K562 (cell line): ENCODE measurements around the gene PIGH. TPM values are rescaled to one million over a fixed set of nuclear protein-coding genes. Genes with fewer than 3 reads are reported as not detected.

ENCODE experiments used
- ATAC-seq: fragments of 200-7000 bp; cut with Tn5 transposase; 3 replicates; pipeline ENCODE4 v1.9.1; 2020; ENCODE audit warnings: moderate library complexity
- BruUV-seq: library from RNA; stranded (reverse); fragments of 400-500 nt; replicated peaks from 2 replicates; lab custom pipeline; 2021; lab: Mats Ljungman, UMichigan
- CTCF ChIA-PET: fragments of 300-600 bp; formaldehyde crosslinking; extraction: SDS; loops from one replicate; lab custom pipeline; 2021; ENCODE audit warnings: low intra/inter-chr PET ratio; lab: Yijun Ruan, JAX
- POLR2A ChIA-PET: fragments of 300-600, 350-650 bp; sonication (Branson Sonifier 250); formaldehyde crosslinking; extraction: SDS; loops from one replicate; lab custom pipeline; 2021; ENCODE audit warnings: antibody characterized with exemption, inconsistent platforms; lab: Yijun Ruan, JAX
- DNase-seq, 4 experiments: peaks; one replicate each; pipeline versions ENCODE4 v3.0.0 to v3.0.0-alpha.2; 2011 to 2018; ENCODE audit warnings: low spot score in 3 of 4, mixed read lengths in 3 of 4; ENCODE audit errors: extremely low read depth in 1 of 4
- FAIRE-seq: peaks from 2 replicates; lab custom pipeline; 2011; peaks lifted over from hg19 to GRCh38; lab: Jason Lieb, UNC
- H2AFZ ChIP-seq: 2 replicates; pipeline ENCODE4 v1.6.0; 2011; ENCODE audit warnings: low read depth, low read length, control low read depth, inconsistent platforms
- H3K27ac ChIP-seq: fragments of 200-600 bp; 3 replicates; pipeline ENCODE4 v1.8.0; 2011; ENCODE audit warnings: low read depth, mild to moderate bottlenecking, control low read depth, inconsistent platforms, low read length, moderate library complexity, mixed read lengths; ENCODE audit errors: extremely low read depth
- H3K27me3 ChIP-seq, 2 experiments: fragments of 300-600 bp in 1 of 2; 2 replicates in 1 of 2; 3 replicates in 1 of 2; pipeline versions ENCODE4 v1.6.0 to v1.8.0; 2011; ENCODE audit warnings: inconsistent platforms in 2 of 2, low read length in 2 of 2, mild to moderate bottlenecking in 1 of 2, mixed read lengths in 1 of 2, moderate library complexity in 1 of 2; ENCODE audit not compliant: control insufficient read depth in 2 of 2, insufficient read depth in 2 of 2
- H3K36me3 ChIP-seq: fragments of 300-600 bp; 3 replicates; pipeline ENCODE4 v1.8.0; 2011; ENCODE audit warnings: mild to moderate bottlenecking, low read length, inconsistent platforms; ENCODE audit not compliant: control insufficient read depth, insufficient read depth
- H3K4me1 ChIP-seq, 2 experiments: fragments of 200-600 bp in 1 of 2; replicated peaks in 1 of 2; 2 replicates in 1 of 2; 3 replicates in 1 of 2; pipeline versions ENCODE4 v1.5.1 to v1.8.0; 2011; ENCODE audit warnings: inconsistent platforms in 2 of 2, low read length in 2 of 2, mild to moderate bottlenecking in 1 of 2, mixed read lengths in 1 of 2, moderate library complexity in 1 of 2; ENCODE audit not compliant: control insufficient read depth in 2 of 2, insufficient read depth in 2 of 2
- H3K4me2 ChIP-seq: 2 replicates; pipeline ENCODE4 v1.6.1; 2011; ENCODE audit warnings: low read length, control low read depth, inconsistent platforms, mixed read lengths; ENCODE audit not compliant: insufficient read depth
- H3K4me3 ChIP-seq: fragments of 200-600 bp; sonication (generic), shearing (Covaris generic); 2 replicates; pipeline ENCODE4 v1.5.1; 2016; ENCODE audit warnings: control low read depth, inconsistent platforms
- H3K79me2 ChIP-seq: fragments of 200-600 bp; 3 replicates; pipeline ENCODE4 v1.8.0; 2011; ENCODE audit warnings: low read length, inconsistent platforms; ENCODE audit not compliant: control insufficient read depth, insufficient read depth
- H3K9ac ChIP-seq, 2 experiments: 2 replicates each; pipeline versions ENCODE4 v1.6.0 to v1.6.1; 2011; ENCODE audit warnings: low read depth in 2 of 2, low read length in 2 of 2, control low read depth in 1 of 2, inconsistent platforms in 1 of 2, mild to moderate bottlenecking in 1 of 2, mixed read lengths in 1 of 2; ENCODE audit not compliant: insufficient read depth in 1 of 2
- H3K9me1 ChIP-seq: one replicate; pipeline ENCODE4 v1.6.0; 2011; ENCODE audit warnings: inconsistent platforms, mild to moderate bottlenecking, low read length, moderate library complexity; ENCODE audit not compliant: control insufficient read depth, insufficient read depth
- H3K9me3 ChIP-seq: replicated peaks from 2 replicates; pipeline ENCODE4 v1.5.1; 2011; ENCODE audit warnings: low read depth, low read length, inconsistent platforms; ENCODE audit not compliant: control insufficient read depth, insufficient read depth
- H4K20me1 ChIP-seq: replicated peaks from 2 replicates; pipeline ENCODE4 v1.6.1; 2011; ENCODE audit warnings: low read length, inconsistent platforms, mixed read lengths; ENCODE audit not compliant: control insufficient read depth, insufficient read depth
- C11orf30 ChIP-seq: fragments of 450-650 bp; IDR thresholded peaks from 2 replicates; pipeline ENCODE4 v1.6.1; 2016; ENCODE audit warnings: low read depth, mild to moderate bottlenecking
- MAFF ChIP-seq: IDR thresholded peaks from 2 replicates; pipeline ENCODE4 v1.6.1; 2012; ENCODE audit warnings: low read length, improper control_type of control experiment
- MAFG ChIP-seq: fragments of 450-650 bp; conservative IDR thresholded peaks from 2 replicates; pipeline ENCODE4 v1.6.1; 2016; ENCODE audit warnings: missing genetic modification characterization, missing compliant biosample characterization
- PCBP1 ChIP-seq: fragments of 200-400 bp; formaldehyde crosslinking; IDR thresholded peaks from 2 replicates; pipeline ENCODE4 v1.6.1; 2018; ENCODE audit warnings: mild to moderate bottlenecking, low read depth, low read length; ENCODE audit not compliant: poor library complexity, severe bottlenecking
- ZNF165 ChIP-seq: fragments of 250-450 bp; sonication (Bioruptor Pico); IDR thresholded peaks from 2 replicates; pipeline ENCODE4 v1.4.0; 2020; ENCODE audit warnings: borderline replicate concordance
- ZNF316 ChIP-seq: fragments of 450-650 bp; IDR thresholded peaks from 2 replicates; pipeline ENCODE4 v1.6.1; 2016
- WGBS: fragments of 100-300 bp; shearing (Covaris generic); methylation state at CpG from one replicate; pipeline ENCODE4 v1.1.6; 2016; ENCODE audit warnings: low coverage, mixed read lengths; ENCODE audit not compliant: insufficient coverage; ENCODE audit errors: missing lambda C conversion rate; 5-methylcytosine and 5-hydroxymethylcytosine counted together
- in situ Hi-C: fragments of 300-500 bp; cut with MboI; formaldehyde crosslinking; loops from 4 replicates; pipeline ENCODE4 v1.15.0; 2018; ENCODE audit warnings: inconsistent platforms, mixed read lengths
- intact Hi-C: fragments of 100-400 bp; cut with micrococcal nuclease; formaldehyde crosslinking; loops from 2 replicates; pipeline ENCODE4 v1.14.2; 2022
- polyA plus RNA-seq, 8 experiments: library from polyadenylated mRNA; depleted of rRNA in 4 of 8; stranded (reverse) in 5 of 8; unstranded in 3 of 8; fragments of >200 nt; fragmentation: Nextera tagmentation in 2 of 8; fragmentation: Illumina TruSeq in 1 of 8; extraction: Ambion mirVana in 2 of 8; extraction: Trizol in 1 of 8; gene quantifications; 2 replicates each; pipeline versions ENCODE4 v1.2.1 to v1.2.3, GENCODE V29; 2011 to 2014; ENCODE audit warnings: inconsistent platforms in 1 of 8, missing spikeins in 1 of 8
- total RNA-seq, 7 experiments: library from RNA; depleted of rRNA in 6 of 7; stranded (reverse); fragments of >200 nt in 6 of 7; fragmentation: Illumina TruSeq in 2 of 7; extraction: Trizol in 2 of 7; gene quantifications; 2 replicates each; pipeline versions ENCODE4 v1.2.1 to v1.2.3, GENCODE V29; 2011 to 2021; ENCODE audit warnings: low replicate concordance in 1 of 7
- TF ChIP-seq, protein P1 (sequence below): fragments of 250-450 bp; sonication (Bioruptor Pico); IDR thresholded peaks from 2 replicates; pipeline ENCODE4 v1.5.0; 2021

The PIGH gene
- total and polyA plus RNA-seq, 9 of the 15 experiments (the other 6 are each of a cell fraction or from before 2014, with no cell fraction given): 21.1 to 53.4 (median 24.7) TPM

DNA sequence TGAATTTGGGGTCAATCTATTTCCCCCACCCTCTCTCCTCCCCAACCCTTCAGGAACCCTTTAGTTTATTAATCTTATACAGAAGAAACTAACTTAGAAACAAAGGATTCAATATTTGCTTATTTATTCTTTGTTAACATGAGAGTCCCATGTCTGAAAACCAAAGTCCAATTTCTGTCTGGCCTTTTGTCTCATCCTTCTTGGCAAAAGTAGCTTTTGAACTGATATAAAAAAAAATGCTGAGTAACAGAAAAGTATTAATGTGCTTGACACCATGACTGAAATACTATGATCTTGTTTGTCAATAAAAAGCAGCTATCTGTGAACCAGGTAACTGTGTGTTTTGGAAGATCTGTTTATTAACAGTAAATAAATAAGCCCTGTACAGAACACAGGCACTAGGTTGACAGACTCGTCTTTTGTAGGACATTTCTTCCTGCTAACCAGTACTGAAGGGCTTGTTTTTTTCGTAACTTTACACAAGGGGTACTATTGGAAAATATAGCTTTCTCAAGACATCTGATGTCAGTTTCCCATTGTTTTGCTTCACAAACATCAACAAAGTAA, 10.8 kb downstream of the PIGH start:
- ChIA-PET POLR2A (interaction anchor here (0.9 to 2.0 kb wide), 2 partner anchors 11 to 115 kb away, joined by 6 to 10 read pairs; partner anchors contain the start of gene PIGH), CTCF (no interaction called here)
- TF ChIP-seq, protein P1, sequence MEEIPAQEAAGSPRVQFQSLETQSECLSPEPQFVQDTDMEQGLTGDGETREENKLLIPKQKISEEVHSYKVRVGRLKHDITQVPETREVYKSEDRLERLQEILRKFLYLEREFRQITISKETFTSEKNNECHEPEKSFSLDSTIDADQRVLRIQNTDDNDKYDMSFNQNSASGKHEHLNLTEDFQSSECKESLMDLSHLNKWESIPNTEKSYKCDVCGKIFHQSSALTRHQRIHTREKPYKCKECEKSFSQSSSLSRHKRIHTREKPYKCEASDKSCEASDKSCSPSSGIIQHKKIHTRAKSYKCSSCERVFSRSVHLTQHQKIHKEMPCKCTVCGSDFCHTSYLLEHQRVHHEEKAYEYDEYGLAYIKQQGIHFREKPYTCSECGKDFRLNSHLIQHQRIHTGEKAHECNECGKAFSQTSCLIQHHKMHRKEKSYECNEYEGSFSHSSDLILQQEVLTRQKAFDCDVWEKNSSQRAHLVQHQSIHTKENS: no peak
- TF ChIP-seq ZNF165 (CRISPR knock-in tag) (no peak), MAFG (tag) (peak; percentile 43), C11orf30 (peak; percentile 64), PCBP1 (no peak), MAFF (peak; percentile 35), ZNF316 (peak; percentile 79)
- no peaks in the 10 kb centered on the region for H4K20me1 ChIP-seq
- 26% methylated on average over 2 of the region's 2 CpGs for WGBS
- DNase-seq (no peak), FAIRE-seq (peak; percentile 67), ATAC-seq (no peak)
- H3K27ac ChIP-seq: 0 out of 3 replicates have a peak overlapping the region, but pooled peaks have one; percentile 22
- no peaks in the 10 kb centered on the region for H3K9me3 ChIP-seq
- H3K9me1 ChIP-seq: no peaks in the 10 kb centered on the region
- no peak overlapping the region for H2AFZ ChIP-seq
- BruUV-seq: TSS peak; percentile 23
- H3K27me3 ChIP-seq: no peaks in the 10 kb centered on the region
- intact Hi-C loops: no loop called here
- peaks cover 0 to 8% of the 10 kb centered on the region in 2 experiments; a peak in 2 of 5 replicates for H3K4me1 ChIP-seq
- no peak overlapping the region for H3K4me2 ChIP-seq
- no peak overlapping the region; a peak in 1 of 4 replicates for H3K9ac ChIP-seq
- H3K4me3 ChIP-seq: no peak overlapping the region
- in situ Hi-C loops: loop anchor here (10.0 kb wide), 2 partner anchors 116 to 446 kb away; partner anchors contain the start of gene RDH12
- H3K79me2 ChIP-seq: no peaks in the 10 kb centered on the region
- peaks cover 47% of the 10 kb centered on the region; the same call in 2 of the 3 replicates for H3K36me3 ChIP-seq
